Activated CD8-positive, alpha-beta memory T cell treated with anti-CD3 and anti-CD28 coated beads, Interleukin-2, amount 50 U/mL, for 48 hours (primary cell): ENCODE results near the gene MAPK8IP2.
"Not testable (repeated sequence)": the region's sequence is repeated elsewhere in the genome, so short reads cannot be mapped to it uniquely, and the experiment has no call there.

Experiments
- DNase-seq: peaks from one replicate; pipeline ENCODE4 v3.0.0-alpha.2; 2020

MAPK8IP2 gene

GRCh38 chr22:50614296-50614695 is 13.7 kb downstream of the MAPK8IP2 start:
- not testable (repeated sequence) for DNase-seq

GRCh38 chr22:50620593-50621355 is 20.2 kb downstream of the MAPK8IP2 start:
- peak; percentile 87 for DNase-seq

GRCh38 chr22:50621356-50621880 is 20.8 kb downstream of the MAPK8IP2 start:
- peak; percentile 78 for DNase-seq

GRCh38 chr22:50621948-50622722 is 21.5 kb downstream of the MAPK8IP2 start:
- DNase-seq = no peak

GRCh38 chr22:50622723-50623327 is 22.2 kb downstream of the MAPK8IP2 start:
- no peak for DNase-seq

- no peak for DNase-seq
Observed at GRCh38 chr22:50624347-50625130, 23.9 kb downstream of the MAPK8IP2 start.

- no peak for DNase-seq
Observed at GRCh38 chr22:50625131-50625567, 24.6 kb downstream of the MAPK8IP2 start.

GRCh38 chr22:50625568-50626313 is 25.1 kb downstream of the MAPK8IP2 start:
- DNase-seq = no peak

- no peak for DNase-seq
Observed at GRCh38 chr22:50626314-50626849, 25.8 kb downstream of the MAPK8IP2 start.

GRCh38 chr22:50626850-50627641 is 26.5 kb downstream of the MAPK8IP2 start:
- DNase-seq = no peak

- DNase-seq = peak; percentile 85
Observed at GRCh38 chr22:50627642-50628542, 27.3 kb downstream of the MAPK8IP2 start, which contains the start of gene ARSA. TSS of gene ARSA (minus strand) at chr22:50628152. CDS start at chr22:50627779, 373 bp downstream.

GRCh38 chr22:50628543-50629134 is 28.0 kb downstream of the MAPK8IP2 start:
- DNase-seq = no peak

- no peak for DNase-seq
Observed at GRCh38 chr22:50630376-50630775, 29.8 kb downstream of the MAPK8IP2 start.

GRCh38 chr22:50633086-50633485 is 32.5 kb downstream of the MAPK8IP2 start:
- DNase-seq = no peak

GRCh38 chr22:50633771-50634170 is 33.2 kb downstream of the MAPK8IP2 start:
- DNase-seq = no peak

- no peak for DNase-seq
Observed at GRCh38 chr22:50635591-50635990, 35.0 kb downstream of the MAPK8IP2 start.

GRCh38 chr22:50640296-50640695 is 39.7 kb downstream of the MAPK8IP2 start:
- not testable (repeated sequence) for DNase-seq

- DNase-seq = no peak
Observed at GRCh38 chr22:50640857-50641647, 40.5 kb downstream of the MAPK8IP2 start.
